ENCODE results near the gene KCNJ11. TPM values are rescaled to one million over a fixed set of nuclear protein-coding genes. Genes with fewer than 3 reads are reported as not detected.

Gene KCNJ11
- 0.07 TPM in 1 of 2 replicates, not detected in the other for total RNA-seq

GRCh38 chr11:17388609-17389210, at the start of gene KCNJ11:
KCNJ11 (minus strand) TSS chr11:17388659; CDS start chr11:17388091, 568 bp downstream.

DNA sequence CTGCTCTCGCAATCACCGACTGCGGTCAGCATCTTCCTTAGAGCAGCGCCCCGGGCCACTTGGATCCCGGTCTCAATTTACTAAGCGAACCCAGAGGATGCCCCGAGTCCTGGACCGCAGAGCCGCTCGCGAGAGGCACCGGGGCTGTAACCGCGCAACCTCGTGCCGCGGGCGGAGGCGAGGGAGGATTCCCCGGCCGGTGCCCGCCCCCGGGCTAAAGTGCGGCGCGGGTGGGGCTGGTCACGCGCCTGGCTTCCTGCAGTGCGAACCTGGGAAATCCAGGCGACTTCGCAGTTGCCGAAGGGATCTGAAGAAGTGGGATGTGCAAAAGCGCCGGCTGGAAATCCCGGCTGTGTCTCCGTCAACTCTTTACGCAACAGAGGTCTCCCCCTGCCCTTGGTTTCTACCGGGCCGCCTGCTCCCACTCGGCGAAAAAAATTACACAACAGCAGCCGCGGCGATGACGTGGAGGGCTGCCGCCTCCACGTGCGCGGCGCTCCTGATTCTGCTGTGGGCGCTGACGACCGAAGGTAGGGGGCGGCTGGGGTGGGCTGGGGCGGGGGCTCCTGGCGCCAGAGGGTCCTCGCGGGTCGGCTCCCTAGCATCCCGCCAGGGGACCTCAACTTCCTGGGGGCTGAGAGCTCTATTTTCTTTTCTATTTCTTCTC, 36.8 kb downstream of the KCNJ11 start, which contains the start of gene NCR3LG1:
Gene NCR3LG1, plus strand, starts transcription at position 291 of the 667 bp plus-strand sequence. Its CDS starts 170 bp downstream, at position 461.

Other genes with a start within 250 kb of the KCNJ11 start
- 53.9 and 70.8 TPM in 2 replicates for gene PIK3C2A, start 180.7 kb downstream of the KCNJ11 start, total RNA-seq
- gene NUCB2, start 111.9 kb downstream of the KCNJ11 start, total RNA-seq = 110 and 149 TPM in 2 replicates
- 3.5 and 8.4 TPM in 2 replicates for gene NCR3LG1, start 36.9 kb downstream of the KCNJ11 start, total RNA-seq
- gene ABCC8, start 88.2 kb upstream of the KCNJ11 start, total RNA-seq = not detected in 2 replicates
- gene USH1C, start 155.8 kb upstream of the KCNJ11 start, total RNA-seq = not detected in 2 replicates
- not detected in 2 replicates for gene OTOG, start 158.6 kb upstream of the KCNJ11 start, total RNA-seq

Data from smooth muscle cell of the pulmonary artery (primary cell).